GM12878 (cell line): Measurements from ENCODE around the gene METAP1. TPM values are rescaled to one million over a fixed set of nuclear protein-coding genes. Genes with fewer than 3 reads are reported as not detected.

Source experiments
- BCL11A ChIP-seq: IDR thresholded peaks from 2 replicates; pipeline ENCODE4 v1.6.1; 2011; ENCODE audit warnings: low read depth, low read length
- CHD2 ChIP-seq: IDR thresholded peaks from 2 replicates; pipeline ENCODE4 v1.6.1; 2011; ENCODE audit warnings: low read depth, low read length, improper control_type of control experiment, borderline replicate concordance
- IRF5 ChIP-seq: fragments of 450-650 bp; IDR thresholded peaks from 2 replicates; pipeline ENCODE4 v1.6.1; 2017; ENCODE audit warnings: borderline replicate concordance
- KAT2A ChIP-seq: conservative IDR thresholded peaks from 2 replicates; pipeline ENCODE4 v1.6.1; 2011; ENCODE audit warnings: low read depth, low read length; ENCODE audit not compliant: control insufficient read depth
- ZNF687 ChIP-seq: fragments of 450-650 bp; IDR thresholded peaks from 2 replicates; pipeline ENCODE4 v1.6.1; 2017; ENCODE audit warnings: mild to moderate bottlenecking, moderate library complexity
- polyA plus RNA-seq, 11 experiments: library from polyadenylated mRNA; depleted of rRNA in 4 of 11; unstranded in 6 of 11; stranded (reverse) in 5 of 11; fragments of >200 nt; fragmentation: Nextera tagmentation in 4 of 11; fragmentation: Illumina TruSeq in 1 of 11; extraction: Ambion mirVana in 4 of 11; extraction: Trizol in 1 of 11; gene quantifications; 1 replicate in 1 of 11; 2 replicates in 10 of 11; pipeline versions ENCODE4 v1.2.1 to v1.2.3, GENCODE V29; 2011 to 2016; ENCODE audit warnings: inconsistent platforms in 2 of 11, missing spikeins in 2 of 11, low read depth in 1 of 11
- total RNA-seq, 4 experiments: library from RNA; depleted of rRNA in 3 of 4; stranded (reverse); fragments of >200 nt in 3 of 4; fragmentation: Illumina TruSeq in 1 of 4; extraction: Trizol in 1 of 4; gene quantifications; 2 replicates each; pipeline versions ENCODE4 v1.2.1 to v1.2.3, GENCODE V29; 2013 to 2021

METAP1 gene
- total and polyA plus RNA-seq, 10 of the 15 experiments (the other 5 are each of a cell fraction or from before 2014, with no cell fraction given) = 22.7 to 71.4 (median 45.1) TPM

- no peak for TF ChIP-seq IRF5
- TF ChIP-seq ZNF687 = no peak
- TF ChIP-seq BCL11A = no peak
- no peak for TF ChIP-seq CHD2
- TF ChIP-seq KAT2A = no peak
Observed at GRCh38 chr4:99028187-99028586, 32.7 kb downstream of the METAP1 start (continued).
